22Rv1 (cell line): ENCODE results near the gene OSM.

Experiments used
- CTCF ChIP-seq: fragments of 450-650 bp; IDR thresholded peaks from 2 replicates; pipeline ENCODE4 v1.5.1; 2017; ENCODE audit warnings: mild to moderate bottlenecking
- ZFX ChIP-seq: fragments of 450-650 bp; IDR thresholded peaks from 2 replicates; pipeline ENCODE4 v1.6.1; 2017; ENCODE audit warnings: antibody characterized with exemption, borderline replicate concordance

- TF ChIP-seq CTCF (no peak), ZFX (no peak)
These were observed 42.0 kb upstream of the OSM start for GRCh38 chr22:30308518-30309230.
